Esophagus muscularis mucosa (tissue), 4 donors: ENCODE measurements around the gene TMTC4. TPM values are rescaled to one million over a fixed set of nuclear protein-coding genes. Genes with fewer than 3 reads are reported as not detected.

Experiments used
- DNase-seq: peaks from one replicate; pipeline ENCODE4 v3.0.0-alpha.2; 2017; ENCODE audit errors: extremely low spot score
- H3K27ac ChIP-seq, 4 donors: fragments of 200-600 bp; sonication (generic); replicated peaks in 1 of 4; 1 replicate in 3 of 4; 2 replicates in 1 of 4; pipeline ENCODE4 v1.5.1; 2016 to 2019; ENCODE audit warnings: mild to moderate bottlenecking in 1 of 4
- H3K27me3 ChIP-seq, 4 donors: fragments of 200-600 bp; sonication (generic); one replicate each; pipeline versions ENCODE4 v1.5.1 to v1.6.0; 2016 to 2019
- H3K36me3 ChIP-seq, 4 donors: fragments of 200-600 bp; sonication (generic); one replicate each; pipeline ENCODE4 v1.5.1; 2016 to 2019
- H3K4me1 ChIP-seq, 4 donors: fragments of 200-600 bp; sonication (generic); one replicate each; pipeline ENCODE4 v1.5.1; 2016 to 2019
- H3K4me3 ChIP-seq, 4 donors: fragments of 200-600 bp; sonication (generic); 1 replicate in 2 of 4; 2 replicates in 2 of 4; pipeline ENCODE4 v1.5.1; 2016 to 2019; ENCODE audit warnings: mild to moderate bottlenecking in 4 of 4, moderate library complexity in 1 of 4
- H3K9me3 ChIP-seq, 4 donors: fragments of 200-600 bp; sonication (generic); 1 replicate in 3 of 4; 2 replicates in 1 of 4; pipeline ENCODE4 v1.5.1; 2016 to 2019
- CTCF ChIP-seq, 3 experiments: fragments of 200-600 bp in 2 of 3; fragments of 450-650 bp in 1 of 3; sonication (generic) in 2 of 3; IDR thresholded peaks; one replicate each; pipeline ENCODE4 v1.5.1; 2017 to 2019; ENCODE audit warnings: antibody characterized with exemption in 3 of 3, mild to moderate bottlenecking in 2 of 3, moderate library complexity in 1 of 3
- EP300 ChIP-seq: sonication (generic); formaldehyde crosslinking; IDR thresholded peaks from one replicate; pipeline ENCODE4 v1.6.1; 2017; ENCODE audit warnings: antibody characterized with exemption
- POLR2A ChIP-seq: fragments of 450-650 bp; IDR thresholded peaks from one replicate; pipeline ENCODE4 v1.6.1; 2017; ENCODE audit warnings: antibody characterized with exemption, moderate library complexity, mild to moderate bottlenecking, low read depth
- POLR2AphosphoS5 ChIP-seq, 2 donors: sonication (generic); formaldehyde crosslinking; IDR thresholded peaks; one replicate each; pipeline ENCODE4 v1.6.1; 2017; ENCODE audit warnings: antibody characterized with exemption in 2 of 2
- WGBS: methylation state at CpG from one replicate; pipeline ENCODE4 v1.1.5; 2018; 5-methylcytosine and 5-hydroxymethylcytosine counted together
- intact Hi-C: fragments of 100-400 bp; cut with DNase I; formaldehyde crosslinking; loops from one replicate; pipeline ENCODE4 v1.15.1; 2023
- total RNA-seq, 4 donors: library from RNA; depleted of rRNA; stranded (reverse); fragments of >200 nt; gene quantifications; one replicate each; pipeline versions ENCODE4 v1.1.0 to v1.2.1, GENCODE V29; 2016

The TMTC4 gene
- 10 to 100 TPM in 1 of 4 donors, 1 to 10 TPM in 3; 7.1 to 13.7 (median 8.4) TPM for total RNA-seq

DNA sequence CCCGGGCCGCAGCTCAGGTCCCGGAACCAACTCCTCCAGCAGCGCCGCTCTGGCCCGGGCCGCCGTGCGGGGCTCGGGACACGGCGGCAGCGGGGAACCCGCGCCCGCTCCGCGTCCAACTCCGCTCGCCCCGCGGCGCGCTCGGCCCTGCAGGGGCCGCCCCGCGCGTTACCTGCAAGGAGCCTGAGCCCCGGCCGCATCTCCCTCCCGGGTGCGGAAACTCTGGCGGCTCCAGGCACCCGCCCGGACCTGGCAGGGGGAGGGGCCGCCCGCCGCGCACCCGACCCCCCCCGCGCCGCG lies at the start of gene TMTC4:
Gene TMTC4 (minus strand): TSS at position 224 of the 300 bp plus-strand sequence. CDS start 4,433 bp downstream, outside the sequence.
- Histone ChIP-seq H3K4me1 (peaks cover 14 to 21% (median 19%) of the 10 kb centered on the region in 4 donors), H3K4me3 (peak within 1 kb of the TSS; percentile 69 to 98 (median 92)), H3K36me3 (peaks cover 0 to 10% (median 8%) of the 10 kb centered on the region in 4 donors), H3K27ac (peak within 1 kb of the TSS; percentile 88 to 95 (median 90)), H3K9me3 (no peaks in the 10 kb centered on the region), H3K27me3 (no peaks in the 10 kb centered on the region)
- no peak for DNase-seq
- WGBS, result no CpG with 5 or more reads among the region's 45 CpGs
- TF ChIP-seq CTCF (IDR thresholded peaks at IDR 0.05) (no peak), POLR2A (no peak), EP300 (no peak), POLR2AphosphoS5 (IDR thresholded peaks at IDR 0.05) (no peak)
- intact Hi-C loops, result loop anchor here (5.0 kb wide), 1 partner anchor 92 kb away; no protein-coding TSS in a partner anchor

DNA sequence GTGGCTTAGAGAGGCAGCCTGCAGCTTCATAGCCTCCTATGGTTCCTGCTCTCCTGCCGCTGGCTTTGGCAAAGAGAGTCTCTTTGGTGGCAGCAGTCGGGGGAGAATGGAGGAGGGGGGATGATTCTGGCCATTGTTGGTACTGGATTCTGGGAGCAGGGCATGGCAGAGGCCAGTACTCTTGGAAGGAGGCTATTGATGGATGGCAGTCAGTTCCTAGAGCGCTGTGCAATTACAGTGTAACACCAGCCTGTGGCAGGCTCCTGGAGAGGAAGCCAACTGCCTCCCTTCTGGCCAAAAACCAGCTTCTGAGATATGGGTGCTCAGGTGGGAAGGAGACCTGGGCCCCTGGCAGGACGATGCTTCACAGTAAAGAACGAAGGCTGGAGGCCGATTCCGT lies 47.9 kb upstream of the TMTC4 start:
- DNase-seq, result no peak
- Histone ChIP-seq H3K4me3 (no peak overlapping the region), H3K4me1 (no peaks in the 10 kb centered on the region), H3K36me3 (no peaks in the 10 kb centered on the region), H3K27me3 (no peaks in the 10 kb centered on the region), H3K9me3 (peaks cover 0 to under 1% (median under 1%) of the 10 kb centered on the region in 4 donors), H3K27ac (no peak overlapping the region)
- TF ChIP-seq POLR2AphosphoS5 (IDR thresholded peaks at IDR 0.05), result no peak
- no peak for TF ChIP-seq CTCF (IDR thresholded peaks at IDR 0.05)
- TF ChIP-seq EP300, result no peak
- no peak for TF ChIP-seq POLR2A
- intact Hi-C loops, result no loop called here
- WGBS, result 78% methylated on average over 7 of the region's 7 CpGs

GRCh38 chr13:100721885-100722512 lies 47.4 kb upstream of the TMTC4 start:
- Histone ChIP-seq H3K36me3 (no peaks in the 10 kb centered on the region), H3K4me3 (no peak overlapping the region), H3K4me1 (no peaks in the 10 kb centered on the region), H3K9me3 (no peaks in the 10 kb centered on the region), H3K27ac (no peak overlapping the region), H3K27me3 (no peaks in the 10 kb centered on the region)
- peak; percentile 34 to 64 (median 41) for TF ChIP-seq CTCF (IDR thresholded peaks at IDR 0.05)
- no peak for TF ChIP-seq EP300
- TF ChIP-seq POLR2AphosphoS5 (IDR thresholded peaks at IDR 0.05), result no peak
- intact Hi-C loops, result no loop called here
- DNase-seq, result no peak
- WGBS, result 16% methylated on average over 6 of the region's 6 CpGs

GRCh38 chr13:100715604-100716003 lies 41.0 kb upstream of the TMTC4 start:
- H3K9me3 ChIP-seq, result no peaks in the 10 kb centered on the region
- H3K36me3 ChIP-seq, result no peaks in the 10 kb centered on the region
- H3K4me3 ChIP-seq, result no peak overlapping the region
- no peak for DNase-seq
- H3K27ac ChIP-seq, result no peak overlapping the region
- TF ChIP-seq EP300 (no peak), POLR2A (no peak), CTCF (IDR thresholded peaks at IDR 0.05) (no peak), POLR2AphosphoS5 (IDR thresholded peaks at IDR 0.05) (no peak)
- intact Hi-C loops, result no loop called here
- WGBS, result 93% methylated on average over 7 of the region's 7 CpGs
- H3K4me1 ChIP-seq, result no peaks in the 10 kb centered on the region
- H3K27me3 ChIP-seq, result no peaks in the 10 kb centered on the region

- no peak overlapping the region for H3K27ac ChIP-seq
- H3K4me3 ChIP-seq, result no peak overlapping the region
- no peaks in the 10 kb centered on the region for H3K36me3 ChIP-seq
- no peak for DNase-seq
- H3K4me1 ChIP-seq, result no peaks in the 10 kb centered on the region
- WGBS, result 33% methylated on average over 2 of the region's 2 CpGs
- H3K9me3 ChIP-seq, result no peaks in the 10 kb centered on the region
- no peak for TF ChIP-seq CTCF (IDR thresholded peaks at IDR 0.05)
- no peak for TF ChIP-seq POLR2A
- no peak for TF ChIP-seq EP300
- no peak for TF ChIP-seq POLR2AphosphoS5 (IDR thresholded peaks at IDR 0.05)
- intact Hi-C loops, result no loop called here
- no peaks in the 10 kb centered on the region for H3K27me3 ChIP-seq
Measured at GRCh38 chr13:100714478-100714877, 39.9 kb upstream of the TMTC4 start.
